Right kidney (tissue), 1 donor: ENCODE measurements around the gene PIKFYVE.
"Not testable (repeated sequence)": the region's sequence is repeated elsewhere in the genome, so short reads cannot be mapped to it uniquely, and the experiment has no call there.

Source experiments
- DNase-seq: peaks from one replicate; pipeline ENCODE4 v3.0.0-alpha.2; 2016

Gene PIKFYVE

GRCh38 chr2:208306291-208306690, 40.2 kb downstream of the PIKFYVE start:
- DNase-seq = no peak

GRCh38 chr2:208311321-208311720, 45.3 kb downstream of the PIKFYVE start:
- no peak for DNase-seq

- no peak for DNase-seq
Observed at GRCh38 chr2:208311954-208312353, 45.9 kb downstream of the PIKFYVE start.

- no peak for DNase-seq
Observed at GRCh38 chr2:208315081-208315788, 49.2 kb downstream of the PIKFYVE start.

- DNase-seq = no peak
Observed at GRCh38 chr2:208318127-208318526, 52.1 kb downstream of the PIKFYVE start.

- DNase-seq = no peak
Observed at GRCh38 chr2:208319391-208319790, 53.3 kb downstream of the PIKFYVE start.

GRCh38 chr2:208320686-208321085, 54.6 kb downstream of the PIKFYVE start:
- DNase-seq = no peak

GRCh38 chr2:208326016-208326415, 60.0 kb downstream of the PIKFYVE start:
- no peak for DNase-seq

- DNase-seq = no peak
Observed at GRCh38 chr2:208329485-208329884, 63.4 kb downstream of the PIKFYVE start.

GRCh38 chr2:208334230-208334629, 68.2 kb downstream of the PIKFYVE start:
- no peak for DNase-seq

GRCh38 chr2:208346756-208347155, 80.7 kb downstream of the PIKFYVE start:
- no peak for DNase-seq

- DNase-seq = no peak
Observed at GRCh38 chr2:208350610-208351009, 84.6 kb downstream of the PIKFYVE start.

- DNase-seq = no peak
Observed at GRCh38 chr2:208352644-208353567, 86.9 kb downstream of the PIKFYVE start.

GRCh38 chr2:208354964-208355381, 88.9 kb downstream of the PIKFYVE start:
- DNase-seq = no peak

GRCh38 chr2:208356420-208356819, 90.4 kb downstream of the PIKFYVE start:
- not testable (repeated sequence) for DNase-seq

- no peak for DNase-seq
Observed at GRCh38 chr2:208356846-208357574, 91.0 kb downstream of the PIKFYVE start.

- DNase-seq = no peak
Observed at GRCh38 chr2:208358758-208359631, 92.9 kb downstream of the PIKFYVE start.

- no peak for DNase-seq
Observed at GRCh38 chr2:208359632-208359986, 93.6 kb downstream of the PIKFYVE start.

- no peak for DNase-seq
Observed at GRCh38 chr2:208360259-208361076, 94.4 kb downstream of the PIKFYVE start.

- DNase-seq = no peak
Observed at GRCh38 chr2:208361077-208361441, 95.0 kb downstream of the PIKFYVE start.

GRCh38 chr2:208363485-208363884, 97.4 kb downstream of the PIKFYVE start:
- DNase-seq = no peak
